Activated CD8-positive, alpha-beta T cell treated with anti-CD3 and anti-CD28 coated beads for 36 hours (primary cell): ENCODE results near the gene AVEN. TPM values are rescaled to one million over a fixed set of nuclear protein-coding genes. Genes with fewer than 3 reads are reported as not detected.

ENCODE experiments used
- ATAC-seq: fragments of 200-7000 bp; cut with Tn5 transposase; one replicate; pipeline ENCODE4 v1.10.0; 2021; ENCODE audit warnings: mild to moderate bottlenecking, moderate library complexity
- CTCF ChIA-PET: fragments of 350-600 bp; sonication (Branson Sonifier 250); formaldehyde crosslinking; loops from one replicate; lab custom pipeline; 2021; ENCODE audit warnings: antibody characterized with exemption; lab: Charles Lee
- POLR2A ChIA-PET: fragments of 350-600 bp; sonication (Branson Sonifier 250); formaldehyde crosslinking; loops from one replicate; lab custom pipeline; 2021; ENCODE audit warnings: antibody characterized with exemption; lab: Charles Lee
- DNase-seq: peaks from one replicate; pipeline ENCODE4 v3.0.0-alpha.2; 2020
- H3K27ac Mint-ChIP-seq: one replicate; pipeline ENCODE4 v1.8.0; 2021; ENCODE audit warnings: mild to moderate bottlenecking, mixed read lengths
- H3K27me3 Mint-ChIP-seq: one replicate; pipeline ENCODE4 v1.8.0; 2021; ENCODE audit warnings: mixed read lengths
- H3K36me3 Mint-ChIP-seq: one replicate; pipeline ENCODE4 v1.8.0; 2021; ENCODE audit warnings: low read depth, mixed read lengths
- H3K4me1 Mint-ChIP-seq: one replicate; pipeline ENCODE4 v1.8.0; 2021; ENCODE audit warnings: low read depth, mixed read lengths
- H3K4me3 Mint-ChIP-seq: one replicate; pipeline ENCODE4 v1.8.0; 2021; ENCODE audit warnings: mild to moderate bottlenecking, moderate library complexity, mixed read lengths
- H3K9me3 Mint-ChIP-seq: one replicate; pipeline ENCODE4 v1.8.0; 2021; ENCODE audit warnings: mixed read lengths
- intact Hi-C: fragments of 100-400 bp; cut with micrococcal nuclease; formaldehyde crosslinking; loops from one replicate; pipeline ENCODE4 v1.10.0; 2022
- total RNA-seq, 2 experiments: library from RNA; stranded (reverse); gene quantifications; one replicate each; pipeline ENCODE4 v1.2.3, GENCODE V29; 2021
- TF ChIP-seq, protein P1 (sequence below): fragments of 200-600 bp; IDR thresholded peaks from one replicate; pipeline ENCODE4 v1.8.0; 2022; ENCODE audit warnings: antibody characterized with exemption, mild to moderate bottlenecking

Gene AVEN
- total RNA-seq, 2 experiments from 2014 or later: 8.8 to 13.0 TPM

DNA sequence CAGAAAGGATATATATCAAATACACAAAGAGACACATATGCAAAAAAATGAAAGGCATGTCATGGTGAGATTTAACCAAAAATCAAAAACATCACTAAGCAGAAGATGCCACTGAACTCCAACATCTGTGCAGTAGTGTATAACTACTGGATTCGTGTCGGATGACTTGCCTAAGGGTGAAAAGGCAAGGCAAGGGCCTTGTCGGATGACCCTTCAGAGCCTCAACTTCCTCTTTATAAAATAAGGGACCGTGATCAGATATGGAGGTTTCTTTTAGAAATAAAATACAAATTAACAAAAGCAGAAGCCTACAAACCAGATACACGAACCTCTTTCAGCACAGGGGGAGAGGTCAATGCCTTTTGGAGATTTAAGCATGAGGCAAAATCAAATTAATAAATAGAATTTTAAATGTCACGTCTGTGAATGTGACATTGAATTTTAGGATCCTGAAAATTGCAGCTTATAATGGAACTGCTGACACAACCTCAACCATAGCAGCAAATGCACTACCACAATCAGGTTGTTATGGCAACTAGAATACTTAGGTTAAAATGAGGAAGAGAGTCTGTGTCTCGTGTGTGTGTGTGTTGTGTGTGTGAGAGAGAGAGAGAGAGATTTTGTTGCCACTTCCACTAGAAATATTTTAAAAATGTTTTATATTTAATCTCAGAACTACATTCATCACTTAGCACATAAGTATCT is 79.0 kb downstream of the AVEN start:
- Mint-ChIP-seq H3K27ac (no peak overlapping the region), H3K4me3 (no peak overlapping the region), H3K36me3 (no peaks in the 10 kb centered on the region), H3K27me3 (no peaks in the 10 kb centered on the region), H3K9me3 (no peaks in the 10 kb centered on the region), H3K4me1 (peaks cover 2% of the 10 kb centered on the region)
- intact Hi-C loops: loop anchor here (10.0 kb wide), 1 partner anchor 225 kb away; no protein-coding TSS in a partner anchor
- DNase-seq (no peak), ATAC-seq (no peak)
- TF ChIP-seq, protein P1, sequence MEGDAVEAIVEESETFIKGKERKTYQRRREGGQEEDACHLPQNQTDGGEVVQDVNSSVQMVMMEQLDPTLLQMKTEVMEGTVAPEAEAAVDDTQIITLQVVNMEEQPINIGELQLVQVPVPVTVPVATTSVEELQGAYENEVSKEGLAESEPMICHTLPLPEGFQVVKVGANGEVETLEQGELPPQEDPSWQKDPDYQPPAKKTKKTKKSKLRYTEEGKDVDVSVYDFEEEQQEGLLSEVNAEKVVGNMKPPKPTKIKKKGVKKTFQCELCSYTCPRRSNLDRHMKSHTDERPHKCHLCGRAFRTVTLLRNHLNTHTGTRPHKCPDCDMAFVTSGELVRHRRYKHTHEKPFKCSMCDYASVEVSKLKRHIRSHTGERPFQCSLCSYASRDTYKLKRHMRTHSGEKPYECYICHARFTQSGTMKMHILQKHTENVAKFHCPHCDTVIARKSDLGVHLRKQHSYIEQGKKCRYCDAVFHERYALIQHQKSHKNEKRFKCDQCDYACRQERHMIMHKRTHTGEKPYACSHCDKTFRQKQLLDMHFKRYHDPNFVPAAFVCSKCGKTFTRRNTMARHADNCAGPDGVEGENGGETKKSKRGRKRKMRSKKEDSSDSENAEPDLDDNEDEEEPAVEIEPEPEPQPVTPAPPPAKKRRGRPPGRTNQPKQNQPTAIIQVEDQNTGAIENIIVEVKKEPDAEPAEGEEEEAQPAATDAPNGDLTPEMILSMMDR: no peak
- POLR2A ChIA-PET: no interaction called here
- CTCF ChIA-PET: no interaction called here

DNA sequence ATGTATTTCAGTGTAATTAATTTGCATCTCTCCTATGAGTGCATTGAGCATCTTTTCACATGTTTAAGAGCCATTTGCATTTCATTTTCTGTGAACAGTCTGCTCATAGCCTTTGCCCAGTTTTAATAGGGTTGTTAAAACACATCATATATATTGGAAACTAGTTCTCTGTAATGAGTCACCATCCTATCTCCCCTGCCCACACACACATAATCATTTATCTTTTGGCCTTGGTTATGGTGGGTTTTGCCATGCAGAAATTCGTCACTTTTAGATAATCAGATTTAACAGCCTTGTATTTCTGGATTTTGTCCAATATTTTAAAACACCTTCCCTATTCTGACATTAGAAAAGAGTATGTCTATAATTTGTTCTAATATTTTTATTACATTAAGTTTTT is 82.6 kb downstream of the AVEN start:
- ChIA-PET POLR2A (no interaction called here), CTCF (no interaction called here)
- intact Hi-C loops: no loop called here
- no peaks in the 10 kb centered on the region for H3K27me3 Mint-ChIP-seq
- H3K4me3 Mint-ChIP-seq: no peak overlapping the region
- ATAC-seq: no peak
- peaks cover 1% of the 10 kb centered on the region for H3K36me3 Mint-ChIP-seq
- H3K4me1 Mint-ChIP-seq: peaks cover 4% of the 10 kb centered on the region
- TF ChIP-seq, protein P1: no peak
- no peak for DNase-seq
- H3K9me3 Mint-ChIP-seq: no peaks in the 10 kb centered on the region
- H3K27ac Mint-ChIP-seq: no peak overlapping the region

DNA sequence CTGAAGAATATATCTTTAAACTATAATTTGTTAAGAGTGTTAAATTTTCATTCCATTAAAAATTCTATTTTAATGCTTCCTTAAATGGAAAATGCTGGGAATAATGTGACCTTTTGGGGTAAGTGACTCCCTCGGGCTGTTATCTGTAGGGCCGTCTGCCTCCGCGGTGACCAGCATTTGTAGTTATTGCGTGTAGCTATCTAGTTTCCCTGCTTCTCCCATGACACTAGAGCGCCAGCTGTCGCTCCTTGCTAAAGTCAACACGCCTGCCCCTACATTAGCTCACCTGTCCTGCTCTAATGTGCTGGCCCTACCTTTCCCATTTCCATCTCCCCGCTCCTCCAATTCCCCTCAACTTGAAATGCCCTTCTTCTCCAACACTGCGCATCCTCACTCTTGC is 83.1 kb downstream of the AVEN start:
- ATAC-seq: no peak
- Mint-ChIP-seq H3K4me1 (peaks cover 4% of the 10 kb centered on the region), H3K27me3 (no peaks in the 10 kb centered on the region), H3K27ac (no peak overlapping the region), H3K4me3 (no peak overlapping the region), H3K9me3 (no peaks in the 10 kb centered on the region), H3K36me3 (peaks cover 1% of the 10 kb centered on the region)
- POLR2A ChIA-PET: no interaction called here
- TF ChIP-seq, protein P1: no peak
- CTCF ChIA-PET: no interaction called here
- intact Hi-C loops: no loop called here
- DNase-seq: no peak

DNA sequence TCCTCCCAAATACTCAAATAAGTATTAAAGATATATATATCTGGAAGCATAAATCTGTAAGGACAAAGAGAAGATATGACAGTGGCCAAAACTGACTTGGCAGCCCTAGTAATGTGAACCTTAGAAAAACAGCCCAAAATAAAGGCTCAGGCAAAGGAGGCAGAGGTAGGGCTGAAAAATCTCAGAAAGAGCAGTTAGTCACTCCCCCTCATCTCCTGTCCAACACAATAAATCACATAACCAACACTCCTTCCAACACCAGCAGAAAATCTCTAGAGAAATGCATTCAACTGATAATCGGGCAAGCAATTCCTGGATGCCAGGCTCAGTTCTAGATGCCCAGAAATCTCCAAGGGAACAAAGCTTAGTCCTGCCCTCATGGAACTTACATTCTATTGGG is 92.9 kb downstream of the AVEN start:
- Mint-ChIP-seq H3K27me3 (no peaks in the 10 kb centered on the region), H3K9me3 (no peaks in the 10 kb centered on the region), H3K4me3 (no peak overlapping the region), H3K4me1 (no peaks in the 10 kb centered on the region), H3K36me3 (peaks cover 2% of the 10 kb centered on the region), H3K27ac (no peak overlapping the region)
- intact Hi-C loops: no loop called here
- no peak for ATAC-seq
- ChIA-PET POLR2A (no interaction called here), CTCF (no interaction called here)
- TF ChIP-seq, protein P1: no peak
- DNase-seq: no peak

DNA sequence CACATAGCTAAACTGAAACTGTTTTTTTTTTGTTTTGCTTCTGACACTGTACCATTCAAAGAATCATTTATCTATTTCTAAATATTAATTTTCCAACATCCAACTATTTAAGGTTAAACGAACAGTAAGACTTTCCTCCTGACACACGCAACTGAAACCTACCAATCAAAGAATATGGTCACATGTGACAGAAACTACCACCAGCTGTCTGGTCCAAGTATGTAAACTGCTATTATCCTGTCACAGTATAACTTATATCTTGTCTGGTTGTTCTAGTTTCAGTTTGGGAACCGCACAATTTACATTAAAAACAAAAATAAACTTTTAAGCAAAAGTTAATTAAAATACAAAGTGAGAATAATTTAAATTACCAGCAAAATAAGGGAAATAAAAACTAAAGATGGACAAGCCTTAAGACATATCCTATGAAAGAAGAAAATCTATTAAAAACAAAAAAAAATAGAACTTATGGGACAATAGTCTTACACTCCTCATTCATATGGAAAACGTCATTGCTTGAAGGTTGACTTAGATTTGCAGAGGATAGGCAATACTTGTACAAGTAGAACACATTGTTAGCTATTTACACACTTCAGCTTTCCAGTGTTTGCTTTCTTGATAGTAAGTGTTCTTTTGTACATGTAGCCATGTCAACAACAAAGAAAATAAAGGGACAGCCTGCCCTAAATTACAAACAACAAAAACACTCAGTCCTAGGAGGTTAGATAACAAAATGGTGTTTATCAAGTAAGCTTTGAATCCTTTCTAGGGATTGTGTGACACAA is 97.5 kb downstream of the AVEN start:
- peaks cover 2% of the 10 kb centered on the region for H3K36me3 Mint-ChIP-seq
- intact Hi-C loops: no loop called here
- H3K4me1 Mint-ChIP-seq: no peaks in the 10 kb centered on the region

More for the DNA sequence above, 97.5 kb downstream of the AVEN start:
- no peaks in the 10 kb centered on the region for H3K27me3 Mint-ChIP-seq
- ATAC-seq (no peak), DNase-seq (no peak)
- H3K9me3 Mint-ChIP-seq: no peaks in the 10 kb centered on the region
- no peak overlapping the region for H3K27ac Mint-ChIP-seq
- CTCF ChIA-PET: no interaction called here
- no peak overlapping the region for H3K4me3 Mint-ChIP-seq
- TF ChIP-seq, protein P1: no peak
- POLR2A ChIA-PET: no interaction called here
